BE2C (cell line): ENCODE data around the gene NINL.

ENCODE experiments used
- DNase-seq: peaks from one replicate; pipeline ENCODE4 v3.0.0-alpha.2; 2020
- H3K27me3 ChIP-seq: fragments of 250-450 bp; sonication (Bioruptor Pico); 2 replicates; pipeline ENCODE4 v1.5.1; 2020; ENCODE audit warnings: mild to moderate bottlenecking
- H3K36me3 ChIP-seq: fragments of 250-450 bp; sonication (Bioruptor Pico); 2 replicates; pipeline ENCODE4 v1.5.1; 2020; ENCODE audit warnings: mild to moderate bottlenecking
- H3K4me1 ChIP-seq: fragments of 250-450 bp; sonication (Bioruptor Pico); 2 replicates; pipeline ENCODE4 v1.5.1; 2020
- H3K4me3 ChIP-seq: 2 replicates; pipeline ENCODE4 v1.5.1; 2011; ENCODE audit warnings: low read depth, low read length
- H3K9me3 ChIP-seq: fragments of 250-450 bp; sonication (Bioruptor Pico); 2 replicates; pipeline ENCODE4 v1.5.1; 2020
- TF ChIP-seq, protein P1 (sequence below): IDR thresholded peaks from 2 replicates; pipeline ENCODE4 v1.5.1; 2012; ENCODE audit warnings: mild to moderate bottlenecking, low read depth, low read length

Gene NINL

DNA sequence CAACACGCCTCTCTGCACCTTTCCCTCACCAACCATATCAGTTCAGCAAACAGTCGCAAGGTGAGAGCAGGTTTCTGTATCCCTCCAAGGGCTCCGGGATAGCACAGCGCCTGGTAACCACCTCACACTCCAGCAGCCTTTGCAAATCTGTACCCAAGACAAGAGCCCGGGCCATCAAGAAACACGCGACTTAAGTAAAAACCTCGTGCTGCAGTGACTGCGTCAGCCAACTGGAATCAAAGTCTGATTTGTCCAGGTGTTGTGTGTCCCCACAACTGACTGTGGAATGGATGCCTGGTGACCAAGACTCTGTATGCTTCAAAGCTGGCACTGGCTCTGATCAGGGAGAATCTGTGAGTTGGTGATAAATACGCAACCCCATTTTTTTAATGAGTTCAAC is 74.1 kb downstream of the NINL start:
- TF ChIP-seq, protein P1, sequence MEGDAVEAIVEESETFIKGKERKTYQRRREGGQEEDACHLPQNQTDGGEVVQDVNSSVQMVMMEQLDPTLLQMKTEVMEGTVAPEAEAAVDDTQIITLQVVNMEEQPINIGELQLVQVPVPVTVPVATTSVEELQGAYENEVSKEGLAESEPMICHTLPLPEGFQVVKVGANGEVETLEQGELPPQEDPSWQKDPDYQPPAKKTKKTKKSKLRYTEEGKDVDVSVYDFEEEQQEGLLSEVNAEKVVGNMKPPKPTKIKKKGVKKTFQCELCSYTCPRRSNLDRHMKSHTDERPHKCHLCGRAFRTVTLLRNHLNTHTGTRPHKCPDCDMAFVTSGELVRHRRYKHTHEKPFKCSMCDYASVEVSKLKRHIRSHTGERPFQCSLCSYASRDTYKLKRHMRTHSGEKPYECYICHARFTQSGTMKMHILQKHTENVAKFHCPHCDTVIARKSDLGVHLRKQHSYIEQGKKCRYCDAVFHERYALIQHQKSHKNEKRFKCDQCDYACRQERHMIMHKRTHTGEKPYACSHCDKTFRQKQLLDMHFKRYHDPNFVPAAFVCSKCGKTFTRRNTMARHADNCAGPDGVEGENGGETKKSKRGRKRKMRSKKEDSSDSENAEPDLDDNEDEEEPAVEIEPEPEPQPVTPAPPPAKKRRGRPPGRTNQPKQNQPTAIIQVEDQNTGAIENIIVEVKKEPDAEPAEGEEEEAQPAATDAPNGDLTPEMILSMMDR: no peak
- Histone ChIP-seq H3K4me1 (no peaks in the 10 kb centered on the region), H3K9me3 (0 out of 2 replicates have a peak, but pooled peaks cover 2% of the 10 kb centered on the region), H3K4me3 (no peak overlapping the region), H3K36me3 (no peaks in the 10 kb centered on the region), H3K27me3 (no peaks in the 10 kb centered on the region)
- no peak for DNase-seq

DNA sequence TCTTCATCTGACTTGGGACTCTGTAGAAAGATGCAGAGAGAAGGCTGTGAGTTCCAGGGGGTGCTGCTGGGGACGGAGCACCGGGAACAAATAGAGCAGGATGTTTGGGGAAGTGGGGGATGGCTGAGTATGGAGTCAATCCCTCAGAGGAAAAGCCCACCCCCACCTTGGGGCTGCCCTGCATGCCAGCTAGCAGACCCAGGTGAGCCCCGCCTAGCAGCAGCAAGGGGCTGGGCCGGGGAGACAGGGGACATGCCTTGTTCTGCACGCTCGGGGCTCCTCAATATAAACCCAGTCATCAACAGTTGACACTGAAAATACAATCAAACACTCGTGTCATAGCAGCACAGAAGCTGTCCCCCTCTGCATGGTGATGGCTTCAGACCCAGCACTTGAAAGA is 74.6 kb downstream of the NINL start:
- Histone ChIP-seq H3K4me3 (no peak overlapping the region), H3K4me1 (no peaks in the 10 kb centered on the region), H3K27me3 (no peaks in the 10 kb centered on the region), H3K36me3 (no peaks in the 10 kb centered on the region), H3K9me3 (0 out of 2 replicates have a peak, but pooled peaks cover 2% of the 10 kb centered on the region)
- no peak for DNase-seq
- TF ChIP-seq, protein P1: no peak

DNA sequence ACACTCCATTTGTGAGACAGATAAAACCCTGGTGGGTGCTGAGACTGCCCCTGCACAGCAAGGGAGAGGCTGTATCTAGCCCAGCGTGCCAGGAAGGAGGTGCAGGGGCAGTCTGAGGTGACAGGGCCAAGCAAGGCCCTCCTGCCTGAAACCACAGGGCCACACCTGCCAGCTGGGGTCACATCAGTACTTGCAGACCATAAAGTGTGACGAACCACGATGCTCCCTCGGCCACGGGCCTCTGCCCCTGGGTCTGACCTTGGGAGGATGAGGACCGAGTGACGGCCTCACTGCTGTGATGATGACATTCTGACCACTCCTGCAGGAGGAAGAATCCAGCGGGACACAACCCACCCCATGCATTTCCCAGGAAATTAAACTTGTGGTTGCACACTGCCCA is 75.1 kb downstream of the NINL start:
- H3K9me3 ChIP-seq: 0 out of 2 replicates have a peak, but pooled peaks cover 2% of the 10 kb centered on the region
- H3K4me1 ChIP-seq: no peaks in the 10 kb centered on the region
- H3K4me3 ChIP-seq: no peak overlapping the region
- TF ChIP-seq, protein P1: no peak
- DNase-seq: no peak
- no peaks in the 10 kb centered on the region for H3K36me3 ChIP-seq
- H3K27me3 ChIP-seq: no peaks in the 10 kb centered on the region

DNA sequence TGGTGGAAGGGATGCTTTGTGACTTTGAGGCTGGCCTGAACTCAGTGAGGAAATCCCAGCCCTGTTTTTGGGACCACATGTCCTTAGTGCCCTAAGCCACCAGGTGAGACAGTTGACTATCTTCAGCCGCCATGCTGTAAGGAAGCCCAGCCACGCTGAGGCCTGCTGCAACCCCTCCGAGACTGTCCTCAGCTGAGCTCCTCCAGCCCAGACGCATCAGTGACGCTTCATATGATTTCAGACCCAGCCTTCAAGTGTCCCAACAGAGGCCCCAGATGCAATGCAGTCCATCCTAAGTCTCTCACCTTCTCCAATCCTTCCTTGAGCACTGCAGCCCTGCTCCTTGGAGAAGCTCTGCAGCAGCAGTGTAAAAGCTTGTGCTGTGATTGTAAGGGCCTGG is 76.2 kb downstream of the NINL start:
- TF ChIP-seq, protein P1: no peak
- Histone ChIP-seq H3K9me3 (no peaks in the 10 kb centered on the region), H3K27me3 (no peaks in the 10 kb centered on the region), H3K4me3 (no peak overlapping the region), H3K4me1 (no peaks in the 10 kb centered on the region), H3K36me3 (no peaks in the 10 kb centered on the region)
- DNase-seq: no peak

DNA sequence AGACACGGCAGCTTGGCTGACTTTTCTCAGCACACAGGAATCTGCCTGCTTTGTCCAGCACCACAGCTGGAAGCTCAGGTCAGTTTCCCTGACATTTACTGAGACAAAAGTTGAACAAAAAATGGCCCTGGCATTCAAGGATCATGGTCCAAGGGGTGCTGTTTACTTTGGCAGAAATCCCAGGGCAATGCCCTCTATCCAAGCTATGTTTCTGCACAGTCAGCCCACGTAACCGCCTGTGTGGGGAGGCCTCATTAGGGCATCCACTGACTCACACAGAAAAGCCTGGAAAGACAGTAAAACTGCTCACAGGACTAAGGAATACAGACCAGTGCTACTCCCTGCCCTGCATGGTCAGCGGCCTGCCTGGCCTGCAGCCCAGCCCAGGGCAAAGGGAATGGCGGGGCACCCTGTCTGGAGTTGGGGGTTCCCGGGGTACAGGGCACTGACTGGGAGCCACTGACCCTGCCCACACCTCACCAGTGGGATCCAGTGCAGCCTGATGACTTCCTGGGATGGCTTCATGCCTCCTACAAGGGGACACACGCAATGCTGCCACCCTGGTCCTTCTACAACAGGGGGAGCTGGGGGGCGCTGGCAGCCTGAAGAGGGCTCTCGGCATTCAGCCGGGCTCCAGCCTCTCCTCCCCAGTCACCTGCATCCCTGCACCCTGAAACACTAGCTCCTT is 77.1 kb downstream of the NINL start:
- Histone ChIP-seq H3K4me3 (no peak overlapping the region), H3K4me1 (no peaks in the 10 kb centered on the region), H3K36me3 (no peaks in the 10 kb centered on the region), H3K9me3 (no peaks in the 10 kb centered on the region), H3K27me3 (no peaks in the 10 kb centered on the region)
- DNase-seq: no peak
- TF ChIP-seq, protein P1: no peak

DNA sequence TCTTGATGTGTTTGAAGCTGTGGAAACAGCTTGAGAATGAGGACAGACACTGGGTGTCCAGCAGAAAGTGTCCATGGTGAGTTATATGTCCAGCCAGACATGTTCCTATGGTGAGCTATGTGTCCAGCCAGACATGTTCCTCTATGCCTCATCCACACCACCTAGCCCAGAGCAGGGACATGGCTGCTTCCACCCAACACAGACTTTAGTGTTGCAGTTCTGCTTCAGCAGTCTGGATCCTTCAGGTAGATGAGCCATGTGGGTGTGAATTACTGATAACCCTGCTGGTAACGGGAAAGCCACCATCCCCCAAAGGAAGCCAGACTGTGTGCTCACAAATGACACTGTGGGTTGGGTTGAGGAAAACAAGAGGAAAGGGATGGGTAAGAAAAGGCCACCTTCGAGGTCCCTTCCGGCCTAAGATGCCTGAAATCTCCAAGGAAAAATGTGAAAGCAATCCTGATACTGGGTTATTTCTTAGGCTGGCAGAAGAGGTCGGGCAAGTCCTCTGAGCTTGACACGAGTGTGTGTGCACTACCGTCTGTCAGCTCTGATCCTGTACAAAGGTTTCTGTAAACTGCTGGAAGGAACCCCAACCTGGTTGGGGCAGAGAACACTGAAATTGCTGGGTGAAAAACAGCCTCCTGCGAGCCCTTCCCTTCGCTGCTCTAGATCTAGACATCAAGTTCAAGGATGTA is 77.8 kb downstream of the NINL start:
- no peaks in the 10 kb centered on the region for H3K27me3 ChIP-seq
- TF ChIP-seq, protein P1: no peak
- no peaks in the 10 kb centered on the region for H3K9me3 ChIP-seq
- DNase-seq: no peak
- H3K4me1 ChIP-seq: no peaks in the 10 kb centered on the region
- H3K4me3 ChIP-seq: no peak overlapping the region
- no peaks in the 10 kb centered on the region for H3K36me3 ChIP-seq
